Subcutaneous abdominal adipose tissue (tissue), 5 donors: Measurements from ENCODE around the gene NOTCH1.

Source experiments
- H3K27ac ChIP-seq: one replicate; pipeline ENCODE4 v1.7.0; 2013; ENCODE audit warnings: low read depth, mild to moderate bottlenecking, inconsistent platforms, low read length, moderate library complexity
- H3K27me3 ChIP-seq, 5 donors: one replicate each; pipeline ENCODE4 v1.7.0; 2013; ENCODE audit warnings: low read length in 5 of 5, inconsistent platforms in 1 of 5; ENCODE audit not compliant: control insufficient read depth in 5 of 5, insufficient read depth in 4 of 5
- H3K36me3 ChIP-seq, 5 donors: one replicate each; pipeline ENCODE4 v1.7.0; 2013; ENCODE audit warnings: low read length in 5 of 5; ENCODE audit not compliant: control insufficient read depth in 5 of 5, insufficient read depth in 5 of 5
- H3K4me1 ChIP-seq, 5 donors: one replicate each; pipeline ENCODE4 v1.7.0; 2013; ENCODE audit warnings: low read length in 5 of 5, mild to moderate bottlenecking in 3 of 5, moderate library complexity in 1 of 5; ENCODE audit not compliant: control insufficient read depth in 5 of 5, insufficient read depth in 5 of 5
- H3K4me3 ChIP-seq, 5 donors: one replicate each; pipeline ENCODE4 v1.7.0; 2013; ENCODE audit warnings: low read length in 5 of 5, low read depth in 1 of 5
- H3K9ac ChIP-seq, 5 donors: one replicate each; pipeline ENCODE4 v1.7.0; 2013; ENCODE audit warnings: low read length in 5 of 5, mild to moderate bottlenecking in 4 of 5, moderate library complexity in 3 of 5
- H3K9me3 ChIP-seq, 5 donors: one replicate each; pipeline ENCODE4 v1.7.0; 2013; ENCODE audit warnings: low read length in 5 of 5; ENCODE audit not compliant: control insufficient read depth in 5 of 5
- donor health status: healthy.
- donor health status: healthy.
- donor health status: healthy.
- donor health status: healthy.
- donor health status: healthy.

The NOTCH1 gene

GRCh38 chr9:136486131-136486530, 59.7 kb downstream of the NOTCH1 start:
- H3K36me3 ChIP-seq: no peaks in the 10 kb centered on the region
- no peak overlapping the region for H3K9ac ChIP-seq
- H3K4me1 ChIP-seq: peaks cover 6 to 38% (median 35%) of the 10 kb centered on the region in 5 donors
- H3K27ac ChIP-seq: no peak overlapping the region
- no peaks in the 10 kb centered on the region for H3K27me3 ChIP-seq
- H3K9me3 ChIP-seq: no peaks in the 10 kb centered on the region
- no peak overlapping the region for H3K4me3 ChIP-seq

DNA sequence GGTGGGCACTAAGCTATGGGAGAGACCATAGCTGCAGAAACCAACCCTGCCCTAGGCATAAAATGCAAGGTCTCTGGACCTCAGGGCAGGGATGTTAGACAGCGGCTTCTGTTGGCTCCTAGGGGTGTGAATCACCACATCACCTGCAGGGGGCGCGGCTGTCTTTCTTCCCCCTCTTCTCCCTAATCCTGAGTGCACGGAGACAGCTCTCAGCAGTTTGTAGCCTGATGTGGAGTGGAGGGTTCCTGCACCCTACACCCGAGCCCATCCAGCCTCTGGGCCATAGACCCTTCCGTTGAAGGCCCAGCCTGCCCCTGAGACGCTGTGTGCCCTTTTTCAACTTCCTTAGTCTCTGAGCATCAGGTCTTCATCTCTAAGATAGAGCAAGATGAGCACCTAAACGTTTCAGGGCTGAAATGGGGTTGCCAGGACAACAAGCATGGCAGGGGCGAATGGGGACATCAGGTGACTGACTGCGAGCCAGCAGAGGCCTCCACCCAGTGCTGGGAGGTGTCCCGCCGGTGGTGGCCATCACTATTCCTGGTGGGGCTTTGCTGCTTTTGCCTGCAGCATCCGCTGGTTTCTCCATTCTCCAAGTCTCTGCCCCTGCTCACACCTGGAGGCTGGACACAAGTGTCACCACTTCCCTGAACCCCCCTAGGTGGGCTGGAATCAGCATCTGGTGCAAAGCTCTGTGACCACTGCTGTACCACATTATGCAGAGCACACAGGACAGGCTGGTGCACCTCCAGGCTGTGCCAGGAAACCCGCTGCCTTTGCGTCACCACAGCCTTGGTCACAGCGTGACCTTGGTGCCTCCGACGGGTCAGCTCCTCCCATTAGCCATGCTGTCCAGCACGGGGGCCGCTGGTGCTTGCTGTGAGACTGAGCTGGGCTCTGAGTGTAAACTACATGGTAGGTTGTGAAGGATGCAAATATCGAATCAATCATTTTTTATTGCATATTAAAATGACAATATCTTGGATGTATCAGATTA, 60.5 kb downstream of the NOTCH1 start:
- H3K36me3 ChIP-seq: no peaks in the 10 kb centered on the region
- H3K4me1 ChIP-seq: peaks cover 6 to 38% (median 35%) of the 10 kb centered on the region in 5 donors
- no peaks in the 10 kb centered on the region for H3K9me3 ChIP-seq
- no peak overlapping the region for H3K27ac ChIP-seq
- H3K9ac ChIP-seq: no peak overlapping the region
- no peaks in the 10 kb centered on the region for H3K27me3 ChIP-seq
- no peak overlapping the region for H3K4me3 ChIP-seq

DNA sequence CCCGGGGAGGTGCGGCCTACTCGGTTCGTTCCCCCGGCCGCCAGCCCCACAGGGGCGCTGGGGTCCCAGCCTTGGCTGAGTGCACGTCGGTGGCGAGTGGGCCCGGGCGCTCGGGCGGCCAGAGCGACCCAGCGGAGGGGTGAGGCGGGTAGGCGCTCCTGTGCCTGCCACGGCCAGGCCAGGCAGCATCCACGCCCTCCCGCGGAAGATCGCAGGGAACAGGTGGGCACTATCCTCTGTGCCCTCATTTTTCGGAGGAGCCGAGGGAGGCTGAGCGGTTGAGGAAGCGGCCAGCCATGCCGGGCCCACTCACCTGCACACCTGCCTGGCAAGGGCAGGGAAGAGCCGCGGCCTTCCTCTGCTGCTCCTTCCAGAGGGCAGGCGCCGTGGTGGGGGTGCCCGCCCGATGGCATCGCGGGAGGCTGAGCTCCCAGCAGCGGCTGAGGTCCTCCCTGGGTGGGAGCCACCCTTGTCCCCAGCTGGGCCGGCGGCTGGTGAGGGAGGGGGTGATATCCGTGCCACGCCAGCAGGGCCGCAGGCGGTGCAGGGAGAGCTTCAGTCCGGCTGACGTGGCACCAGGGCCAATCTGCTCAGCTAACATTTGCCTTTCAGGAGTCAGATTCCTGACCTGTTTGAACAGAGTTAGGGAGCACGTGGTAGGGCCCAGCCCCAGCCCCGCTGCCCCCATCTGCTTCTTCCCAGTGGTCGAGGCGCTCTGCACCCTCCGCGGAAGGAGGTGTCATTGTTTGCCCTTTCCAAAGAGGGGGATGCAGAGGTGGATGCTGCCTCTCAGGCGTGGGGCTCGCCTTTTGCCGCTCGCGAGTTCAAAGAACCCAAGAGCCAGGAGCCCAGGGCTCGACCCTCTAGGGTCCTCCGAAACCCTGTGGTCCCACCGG, 61.4 kb downstream of the NOTCH1 start:
- no peaks in the 10 kb centered on the region for H3K9me3 ChIP-seq
- H3K9ac ChIP-seq: peak overlapping the region in 3 of 5 donors; percentile 48 to 72 (median 55)
- peak overlapping the region; percentile 94 for H3K27ac ChIP-seq
- H3K36me3 ChIP-seq: peaks cover 0 to 6% (median 2%) of the 10 kb centered on the region in 5 donors
- no peaks in the 10 kb centered on the region for H3K27me3 ChIP-seq
- H3K4me1 ChIP-seq: peaks cover 6 to 40% (median 35%) of the 10 kb centered on the region in 5 donors
- H3K4me3 ChIP-seq: peak overlapping the region in 4 of 5 donors; percentile 44 to 74 (median 58)

DNA sequence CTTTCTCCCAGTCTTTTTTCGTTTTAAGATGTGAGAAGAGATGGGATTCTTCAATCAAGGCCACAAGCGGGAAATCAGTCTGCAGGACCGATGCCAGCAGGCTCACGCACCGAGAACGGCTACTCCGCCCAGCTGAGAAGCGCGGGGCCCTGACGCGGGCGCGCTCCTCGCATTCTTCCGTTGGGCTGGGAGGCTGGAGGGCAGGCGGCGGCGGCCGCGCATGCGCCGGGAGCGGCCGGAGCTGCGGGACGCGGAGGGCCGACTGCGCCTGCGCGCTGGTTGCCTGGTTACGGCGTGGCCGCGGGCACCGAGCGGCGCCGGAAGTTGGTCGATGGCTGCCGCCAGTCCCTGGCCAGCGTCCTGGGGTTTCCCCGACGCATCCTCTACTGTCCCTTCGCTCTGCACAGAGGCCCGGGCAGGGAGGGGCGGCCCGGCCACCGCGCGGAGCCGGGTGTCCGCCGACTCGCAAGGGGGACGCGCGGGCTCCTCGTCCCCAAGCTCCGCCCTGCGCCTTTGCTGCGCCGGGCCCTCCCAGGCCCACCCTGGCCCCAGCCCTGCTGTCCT, 62.2 kb downstream of the NOTCH1 start:
- no peaks in the 10 kb centered on the region for H3K27me3 ChIP-seq
- peak overlapping the region in 4 of 5 donors; percentile 55 to 74 (median 66) for H3K4me3 ChIP-seq
- H3K4me1 ChIP-seq: peaks cover 6 to 39% (median 34%) of the 10 kb centered on the region in 5 donors
- H3K36me3 ChIP-seq: peaks cover 0 to 6% (median 2%) of the 10 kb centered on the region in 5 donors
- H3K27ac ChIP-seq: peak overlapping the region; percentile 94
- H3K9ac ChIP-seq: peak overlapping the region in 4 of 5 donors; percentile 70 to 84 (median 77)
- no peaks in the 10 kb centered on the region for H3K9me3 ChIP-seq

DNA sequence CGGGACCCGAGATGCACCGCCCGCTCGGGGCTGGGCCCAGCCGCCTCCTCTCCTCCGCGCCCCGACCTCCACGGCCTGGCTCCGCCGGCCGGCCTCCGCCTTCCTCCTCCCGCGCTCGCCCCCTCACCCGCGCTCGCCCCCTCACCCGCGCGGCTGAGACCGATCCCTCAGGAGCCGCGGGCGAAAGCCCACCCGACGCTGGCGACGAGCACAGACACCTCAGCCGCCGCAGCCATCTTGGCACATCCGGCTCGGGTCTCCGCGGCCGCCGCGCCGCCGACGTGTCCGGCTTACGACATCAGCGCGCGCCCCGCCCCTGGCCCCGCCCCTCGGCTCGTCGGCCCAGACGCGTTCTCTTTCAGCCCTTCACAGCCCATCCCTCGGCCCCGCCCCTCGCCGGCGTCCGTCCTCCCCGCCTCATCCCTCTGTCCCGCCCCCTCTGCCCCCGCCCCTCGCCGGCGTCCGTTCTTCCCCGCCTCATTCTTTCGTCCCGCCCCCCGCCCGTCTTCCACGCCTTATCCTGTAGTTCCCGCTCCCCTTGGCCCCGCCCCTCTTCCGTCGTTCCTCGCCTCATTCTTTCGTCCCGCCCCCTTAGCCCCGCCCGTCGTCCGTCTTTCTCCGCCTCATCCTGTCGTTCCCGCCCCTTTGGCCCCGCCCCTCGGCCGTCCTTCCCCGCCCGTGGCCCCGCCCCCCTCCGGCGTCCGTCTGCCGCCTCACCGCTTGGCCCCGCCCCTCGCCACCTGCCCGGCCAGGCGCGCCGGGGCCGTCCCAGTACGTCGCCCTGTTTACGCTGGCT, 62.9 kb downstream of the NOTCH1 start, which contains the start of gene SEC16A:
SEC16A (minus strand) TSS at position 248 of the 796 bp plus-strand sequence. CDS start 5,425 bp downstream, outside the sequence.
- Histone ChIP-seq H3K9ac (peak within 1 kb of the TSS; percentile 39 to 96 (median 92)), H3K9me3 (no peaks in the 10 kb centered on the region), H3K4me1 (peaks cover 6 to 32% (median 28%) of the 10 kb centered on the region in 5 donors), H3K36me3 (peaks cover 0 to 13% (median 2%) of the 10 kb centered on the region in 5 donors), H3K27ac (peak within 1 kb of the TSS; percentile 94), H3K4me3 (peak within 1 kb of the TSS; percentile 76 to 92 (median 84)), H3K27me3 (no peaks in the 10 kb centered on the region)

DNA sequence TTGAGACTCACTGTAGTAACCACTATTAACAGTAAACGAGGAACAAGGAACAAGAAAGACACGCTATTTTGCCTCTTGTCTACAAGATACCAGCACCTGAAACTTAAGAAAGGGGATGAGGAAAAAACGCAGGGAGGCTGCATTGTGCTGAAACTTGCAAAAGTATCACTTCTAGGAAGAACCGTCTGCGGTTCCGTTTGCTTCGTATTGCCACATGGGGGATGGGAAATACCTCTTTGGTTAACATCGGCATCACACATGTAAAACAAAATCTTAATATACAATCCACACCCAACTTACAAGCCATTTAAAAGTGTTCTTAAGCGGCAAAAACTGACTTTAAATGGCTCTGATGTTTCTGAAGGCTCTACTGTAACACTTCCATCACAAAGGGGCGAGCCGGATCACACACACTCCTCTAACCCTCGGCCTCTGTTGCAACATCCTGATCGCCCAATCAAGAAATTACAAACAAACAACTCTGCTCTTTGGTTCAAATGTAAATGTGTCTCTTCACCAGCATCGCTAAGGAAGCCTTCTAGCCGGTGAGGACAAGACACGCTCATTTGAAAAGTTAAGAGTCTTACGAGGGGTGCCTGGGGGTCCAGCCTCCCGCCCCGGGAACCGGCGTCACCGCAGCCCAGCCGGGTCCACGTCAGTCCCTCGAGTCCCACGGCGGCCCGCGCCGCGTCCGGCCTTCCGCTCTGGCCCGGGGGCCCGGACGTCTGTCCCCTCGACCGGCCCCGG, 63.6 kb downstream of the NOTCH1 start:
- H3K4me1 ChIP-seq: peaks cover 6 to 32% (median 28%) of the 10 kb centered on the region in 5 donors
- peak overlapping the region; percentile 39 to 96 (median 92) for H3K9ac ChIP-seq
- H3K27ac ChIP-seq: peak overlapping the region; percentile 90

DNA sequence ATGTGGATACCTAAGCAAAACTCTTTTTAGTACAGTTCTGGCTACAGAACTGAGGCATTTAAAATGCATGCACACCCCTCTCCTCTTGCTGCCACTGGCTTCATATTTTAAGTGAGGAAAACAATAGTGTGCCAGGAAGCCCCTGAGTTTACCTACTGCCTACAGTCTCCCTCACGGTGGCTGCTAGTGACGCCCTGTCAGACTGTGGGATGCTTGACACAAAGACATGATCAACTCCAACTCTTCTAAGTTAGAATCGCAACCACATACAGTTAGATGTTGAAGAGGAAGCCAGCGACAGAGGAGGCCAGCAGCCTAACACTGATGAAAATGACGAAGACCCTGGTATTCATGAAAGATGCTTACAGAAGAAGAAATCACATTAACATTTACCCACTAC, 64.3 kb downstream of the NOTCH1 start:
- H3K36me3 ChIP-seq: peaks cover 0 to 27% (median 15%) of the 10 kb centered on the region in 5 donors
- peaks cover 6 to 32% (median 28%) of the 10 kb centered on the region in 5 donors for H3K4me1 ChIP-seq
- H3K9me3 ChIP-seq: no peaks in the 10 kb centered on the region
- H3K27me3 ChIP-seq: no peaks in the 10 kb centered on the region
- H3K9ac ChIP-seq: peak overlapping the region in 3 of 5 donors; percentile 39 to 96 (median 92)
- peak overlapping the region; percentile 90 for H3K27ac ChIP-seq
- H3K4me3 ChIP-seq: peak overlapping the region; percentile 76 to 92 (median 84)

More for the DNA sequence above, 63.6 kb downstream of the NOTCH1 start:
- no peaks in the 10 kb centered on the region for H3K27me3 ChIP-seq
- H3K36me3 ChIP-seq: peaks cover 0 to 21% (median 9%) of the 10 kb centered on the region in 5 donors
- no peaks in the 10 kb centered on the region for H3K9me3 ChIP-seq
- peak overlapping the region; percentile 76 to 92 (median 84) for H3K4me3 ChIP-seq

DNA sequence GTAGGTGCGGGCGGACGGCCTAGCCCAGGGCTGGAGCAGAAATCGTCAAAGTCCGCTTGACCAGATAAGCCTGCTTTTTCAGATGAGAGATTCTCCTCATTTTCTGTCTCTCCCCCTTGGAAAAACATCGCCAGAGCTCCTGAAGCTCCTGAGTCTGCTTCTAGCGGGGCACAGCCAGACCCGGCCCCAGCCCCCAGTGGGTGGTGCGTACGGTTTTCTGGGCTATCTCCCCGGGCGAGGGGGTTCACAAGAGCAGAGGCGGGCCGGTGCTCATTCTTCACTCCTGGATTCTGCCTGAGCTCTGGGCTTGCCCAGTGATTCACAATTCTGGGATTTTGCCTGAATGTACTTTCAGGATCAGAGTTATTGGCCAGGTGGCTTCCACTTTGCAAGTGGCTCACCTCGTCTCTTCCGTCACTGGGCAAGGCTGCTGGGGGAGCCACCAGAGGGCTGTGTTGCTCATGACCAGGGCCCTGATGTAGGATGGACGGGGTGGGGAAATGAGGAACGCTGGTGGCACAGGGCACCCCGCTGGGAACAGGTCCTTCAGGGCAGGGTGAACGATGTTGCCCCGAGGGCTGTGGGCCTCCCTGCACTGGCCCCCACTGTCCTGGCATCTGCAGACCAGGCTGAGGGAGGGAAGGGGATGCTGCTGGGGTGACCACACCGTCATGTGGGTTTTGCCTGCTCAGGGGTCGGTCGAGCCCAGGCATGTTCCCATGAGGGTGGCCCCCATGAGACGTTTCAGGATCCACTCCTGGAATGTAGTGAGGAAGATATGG, 69.3 kb downstream of the NOTCH1 start:
- Histone ChIP-seq H3K4me3 (no peak overlapping the region), H3K9ac (no peak overlapping the region), H3K27me3 (no peaks in the 10 kb centered on the region), H3K36me3 (peaks cover 0 to 77% (median 65%) of the 10 kb centered on the region in 5 donors), H3K27ac (no peak overlapping the region), H3K9me3 (no peaks in the 10 kb centered on the region), H3K4me1 (peaks cover under 1 to 6% (median 3%) of the 10 kb centered on the region in 5 donors)
